HG02970 (cell line): ENCODE data around the gene GCNT3.

Experiments
- ATAC-seq: cut with Tn5 transposase; IDR thresholded peaks from one replicate; pipeline ENCODE4 v1.9.1; 2021; ENCODE audit warnings: mild to moderate bottlenecking, moderate library complexity, moderate number of reproducible peaks; ENCODE audit not compliant: unreplicated experiment, low FRiP score

GCNT3 gene, protein sequence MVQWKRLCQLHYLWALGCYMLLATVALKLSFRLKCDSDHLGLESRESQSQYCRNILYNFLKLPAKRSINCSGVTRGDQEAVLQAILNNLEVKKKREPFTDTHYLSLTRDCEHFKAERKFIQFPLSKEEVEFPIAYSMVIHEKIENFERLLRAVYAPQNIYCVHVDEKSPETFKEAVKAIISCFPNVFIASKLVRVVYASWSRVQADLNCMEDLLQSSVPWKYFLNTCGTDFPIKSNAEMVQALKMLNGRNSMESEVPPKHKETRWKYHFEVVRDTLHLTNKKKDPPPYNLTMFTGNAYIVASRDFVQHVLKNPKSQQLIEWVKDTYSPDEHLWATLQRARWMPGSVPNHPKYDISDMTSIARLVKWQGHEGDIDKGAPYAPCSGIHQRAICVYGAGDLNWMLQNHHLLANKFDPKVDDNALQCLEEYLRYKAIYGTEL

DNA sequence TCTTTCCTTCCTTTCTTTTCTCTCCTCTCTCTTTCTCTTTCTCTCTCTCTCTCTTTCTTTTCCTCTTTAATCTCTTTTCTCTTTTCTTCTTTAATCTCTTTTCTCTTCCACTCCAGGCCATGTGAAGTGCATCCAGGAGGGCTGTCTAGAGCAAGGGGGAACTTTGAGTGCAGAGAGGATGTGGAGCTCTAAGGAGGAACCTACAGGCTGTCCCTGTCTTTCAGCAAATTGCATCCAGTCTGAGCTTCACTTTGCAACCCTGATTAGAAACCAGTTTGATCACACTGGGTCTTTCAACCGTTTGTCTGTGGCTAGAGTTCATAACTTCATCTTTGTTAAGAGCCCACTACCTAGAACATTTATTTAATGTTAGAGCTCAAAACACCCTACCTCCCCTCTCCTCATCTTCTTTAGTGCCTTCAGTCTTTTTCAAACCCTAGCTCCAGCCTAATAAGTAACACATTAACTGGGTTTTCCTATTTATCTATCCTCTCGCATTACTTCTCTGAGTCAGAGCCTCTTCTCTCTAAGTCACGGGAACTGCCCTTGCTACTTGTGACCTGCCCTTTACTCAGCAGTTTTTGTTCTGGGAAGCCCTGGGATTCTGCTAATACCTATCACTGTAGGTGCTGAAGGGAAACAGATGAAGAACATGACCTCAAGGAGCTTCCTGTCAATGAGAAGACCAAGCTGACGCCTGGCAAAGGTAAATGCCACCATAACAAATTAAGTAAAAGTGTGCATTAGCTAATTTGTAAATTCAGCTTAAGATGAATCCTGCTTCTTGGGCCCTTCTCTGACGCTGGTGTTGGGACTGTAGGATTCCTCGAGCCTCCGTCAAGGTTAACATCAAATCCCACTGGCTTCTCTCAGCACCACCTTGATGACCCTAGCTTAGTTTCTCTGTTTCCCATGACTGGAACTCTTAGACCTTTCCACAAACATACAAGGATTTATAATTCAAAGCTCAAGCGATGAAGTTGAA lies at the start of gene GCNT3:
Gene GCNT3 (plus strand): TSS at position 508 of the 985 bp plus-strand sequence. CDS start 6,456 bp downstream, outside the sequence.
- no peak for ATAC-seq

GRCh38 chr15:59562448-59563186 lies 49.0 kb upstream of the GCNT3 start:
- ATAC-seq, result no peak

DNA sequence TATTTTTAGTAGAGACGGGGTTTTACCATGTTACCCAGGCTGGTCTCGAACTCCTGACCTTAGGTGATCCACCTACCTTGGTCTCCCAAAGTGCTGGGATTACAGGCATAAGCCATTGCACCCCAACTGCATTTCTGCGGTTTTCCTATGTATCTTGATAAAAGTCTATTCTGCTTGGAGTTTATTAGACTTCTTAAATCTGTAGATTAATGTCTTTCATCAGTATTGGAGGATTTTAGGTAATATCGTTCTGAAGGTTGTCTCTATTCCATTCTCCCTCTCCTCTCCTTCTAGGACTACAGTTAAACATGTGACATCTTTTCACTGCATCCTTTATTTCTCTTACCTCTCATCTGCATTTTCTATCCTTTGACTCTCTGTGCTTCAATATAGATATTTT lies 46.3 kb upstream of the GCNT3 start:
- no peak for ATAC-seq

DNA sequence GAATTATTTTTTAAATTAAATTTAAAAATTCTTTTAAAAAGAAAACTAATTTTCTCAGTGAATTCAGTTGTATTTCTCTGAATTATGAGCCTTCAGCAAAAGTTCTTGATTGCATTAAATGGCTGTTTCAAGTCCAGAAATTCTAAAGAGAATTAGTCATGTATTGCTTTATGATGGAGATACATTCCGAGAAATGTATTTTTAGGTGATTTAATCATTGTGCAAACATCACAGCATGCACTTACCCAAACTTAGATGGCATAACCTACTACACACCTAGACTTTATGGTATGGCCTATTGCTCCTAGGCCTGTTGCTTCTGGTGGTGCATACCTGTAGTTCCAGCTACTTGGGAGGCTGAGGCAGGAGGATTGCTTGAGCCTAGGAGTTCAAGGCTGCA lies 44.3 kb upstream of the GCNT3 start:
- ATAC-seq, result no peak

DNA sequence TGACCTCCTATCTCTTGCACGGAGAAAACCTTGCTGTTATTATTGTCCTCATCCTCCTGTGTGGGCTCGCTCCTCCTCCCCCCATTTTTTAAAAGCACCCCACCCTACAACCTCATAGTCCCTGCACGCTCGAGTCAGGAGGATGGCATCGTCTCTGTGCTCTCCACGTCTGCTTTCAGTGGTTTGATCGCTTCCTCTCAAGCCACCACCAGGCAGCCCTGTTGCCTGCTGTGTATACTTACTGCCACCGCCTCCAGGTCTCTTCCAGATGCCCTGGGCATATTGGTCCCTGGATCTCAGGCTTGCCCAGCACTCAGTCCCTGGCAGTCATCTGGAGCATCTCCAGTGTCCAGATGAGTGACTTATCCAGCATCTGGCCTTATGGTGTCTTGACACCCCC lies 42.1 kb upstream of the GCNT3 start:
- ATAC-seq, result no peak

DNA sequence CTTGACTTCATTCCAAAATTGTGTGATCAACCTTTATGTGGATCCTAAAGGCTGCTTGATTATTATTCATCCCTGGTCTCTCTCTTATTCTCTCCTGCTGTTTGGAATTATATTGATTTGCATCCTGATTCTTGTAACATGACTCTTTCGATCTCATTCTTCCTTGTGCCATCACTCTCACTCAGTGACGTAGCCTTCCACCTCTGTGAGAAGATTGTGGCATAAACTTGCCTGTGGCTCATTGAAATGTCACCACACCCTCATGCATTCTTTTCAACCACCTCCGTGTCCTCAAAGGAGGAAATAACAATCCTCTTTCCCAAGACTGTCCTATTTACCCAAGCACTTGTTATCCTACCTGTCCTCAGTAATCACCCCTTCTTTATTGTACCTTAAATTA lies 41.3 kb upstream of the GCNT3 start:
- ATAC-seq, result no peak

DNA sequence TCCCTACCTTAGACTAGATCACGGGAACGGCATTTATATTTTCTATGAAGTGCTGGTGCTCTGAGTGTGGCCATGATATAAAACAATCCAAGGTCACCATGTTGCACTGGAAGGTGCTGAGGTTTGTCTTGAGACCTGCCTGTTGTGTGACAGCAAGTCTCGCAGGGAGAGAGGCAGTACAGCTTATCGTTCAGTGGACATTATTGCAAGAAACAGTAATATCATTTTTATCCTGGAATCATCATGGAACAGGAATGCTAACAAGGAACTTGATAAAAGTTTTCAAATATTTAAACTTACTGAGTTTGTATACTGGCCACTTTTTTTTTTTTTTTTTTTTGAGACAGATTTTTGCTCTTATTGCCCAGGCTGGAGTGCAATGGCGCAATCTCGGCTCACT lies 40.0 kb upstream of the GCNT3 start:
- ATAC-seq, result no peak

DNA sequence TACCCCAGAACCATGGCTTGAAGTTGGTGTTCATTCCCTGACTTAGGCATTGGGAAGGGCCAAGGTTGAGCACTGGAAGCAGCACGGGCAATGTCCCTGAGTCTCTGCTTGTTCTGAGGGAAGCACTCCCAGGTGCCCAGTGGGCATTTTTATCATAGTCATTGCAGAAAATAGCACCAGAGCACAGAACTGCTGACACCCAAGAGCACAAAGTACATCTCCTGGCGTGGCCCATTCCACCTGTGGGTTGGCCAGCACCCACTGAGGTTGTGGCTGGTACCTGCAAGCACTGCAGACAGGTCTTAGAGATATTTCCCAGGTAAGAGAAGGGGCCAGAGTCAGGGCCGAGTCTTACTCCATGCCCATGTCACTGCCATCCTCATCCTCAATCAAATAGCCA lies 28.5 kb upstream of the GCNT3 start:
- no peak for ATAC-seq

- no peak for ATAC-seq
These were observed 24.3 kb upstream of the GCNT3 start for GRCh38 chr15:59587085-59587826.

- no peak for ATAC-seq
These were observed 21.6 kb upstream of the GCNT3 start for GRCh38 chr15:59590027-59590426.

DNA sequence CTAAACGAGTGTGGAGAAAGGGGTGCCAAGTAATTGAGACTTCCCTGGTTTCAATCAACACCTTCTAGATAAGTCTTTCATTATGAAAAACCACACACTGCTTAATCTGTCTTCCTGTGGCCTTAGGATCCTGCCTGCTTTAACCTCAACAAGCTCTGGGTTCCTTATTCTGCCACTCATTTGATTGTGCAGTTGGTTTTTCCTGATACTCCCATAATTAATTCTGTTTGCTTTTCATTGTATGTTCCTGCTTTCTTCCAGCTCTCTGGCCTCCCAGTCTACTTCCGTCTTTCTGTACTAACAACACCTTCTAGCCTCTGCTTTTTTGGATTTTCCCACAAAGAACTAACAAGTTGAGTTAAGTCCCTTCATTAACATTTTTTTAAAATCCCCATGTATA lies 20.2 kb upstream of the GCNT3 start:
- ATAC-seq, result no peak

- ATAC-seq, result no peak
These were observed 17.1 kb upstream of the GCNT3 start for GRCh38 chr15:59594493-59594942.

GRCh38 chr15:59594991-59595390 lies 16.6 kb upstream of the GCNT3 start:
- no peak for ATAC-seq

DNA sequence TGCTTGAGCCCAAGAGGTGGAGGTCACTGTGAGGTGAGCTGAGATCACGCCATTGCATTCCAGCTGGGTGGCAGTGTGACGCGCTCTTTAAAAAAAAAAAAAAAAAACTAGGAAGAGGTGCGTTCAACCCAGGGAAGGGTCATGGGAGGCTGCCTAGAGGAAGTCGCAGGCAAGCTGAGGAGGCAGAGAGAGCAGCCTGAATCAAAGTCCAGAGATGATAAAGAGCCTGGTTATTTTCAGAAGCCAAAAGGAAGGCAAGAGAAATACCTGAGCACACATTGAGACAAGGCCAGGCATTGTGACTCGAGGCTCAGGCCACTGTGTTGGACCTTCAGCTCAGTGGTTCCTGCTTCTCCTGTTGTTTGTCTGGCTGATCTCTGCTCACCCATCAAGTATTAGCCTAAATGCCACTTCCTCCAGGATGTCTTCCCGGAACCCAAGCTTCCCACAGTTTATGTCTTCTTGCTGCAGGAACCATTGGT lies 16.1 kb upstream of the GCNT3 start:
- no peak for ATAC-seq

DNA sequence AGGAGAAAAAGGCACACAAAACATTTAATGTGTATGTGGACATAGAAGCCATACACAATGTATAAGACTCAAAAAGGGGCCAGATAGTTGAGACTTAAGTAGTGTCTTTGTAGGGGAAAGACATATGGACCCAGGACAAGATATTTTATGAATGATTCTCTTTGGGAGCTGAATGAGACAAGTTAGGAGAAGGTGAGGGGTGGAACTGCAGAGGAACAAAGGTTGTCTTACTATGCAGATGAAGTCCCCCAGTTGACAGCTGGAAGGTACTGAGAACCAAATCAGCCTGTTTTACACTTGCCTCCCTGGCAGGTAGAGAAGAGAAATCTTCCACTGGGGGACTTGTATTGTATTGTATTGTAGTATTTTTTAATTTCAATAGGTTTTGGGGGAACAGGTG lies 14.9 kb upstream of the GCNT3 start:
- ATAC-seq, result no peak

- ATAC-seq, result no peak
These were observed 13.1 kb upstream of the GCNT3 start for GRCh38 chr15:59598461-59598860.

- ATAC-seq, result no peak
These were observed 5.6 kb upstream of the GCNT3 start for GRCh38 chr15:59605994-59606393.

DNA sequence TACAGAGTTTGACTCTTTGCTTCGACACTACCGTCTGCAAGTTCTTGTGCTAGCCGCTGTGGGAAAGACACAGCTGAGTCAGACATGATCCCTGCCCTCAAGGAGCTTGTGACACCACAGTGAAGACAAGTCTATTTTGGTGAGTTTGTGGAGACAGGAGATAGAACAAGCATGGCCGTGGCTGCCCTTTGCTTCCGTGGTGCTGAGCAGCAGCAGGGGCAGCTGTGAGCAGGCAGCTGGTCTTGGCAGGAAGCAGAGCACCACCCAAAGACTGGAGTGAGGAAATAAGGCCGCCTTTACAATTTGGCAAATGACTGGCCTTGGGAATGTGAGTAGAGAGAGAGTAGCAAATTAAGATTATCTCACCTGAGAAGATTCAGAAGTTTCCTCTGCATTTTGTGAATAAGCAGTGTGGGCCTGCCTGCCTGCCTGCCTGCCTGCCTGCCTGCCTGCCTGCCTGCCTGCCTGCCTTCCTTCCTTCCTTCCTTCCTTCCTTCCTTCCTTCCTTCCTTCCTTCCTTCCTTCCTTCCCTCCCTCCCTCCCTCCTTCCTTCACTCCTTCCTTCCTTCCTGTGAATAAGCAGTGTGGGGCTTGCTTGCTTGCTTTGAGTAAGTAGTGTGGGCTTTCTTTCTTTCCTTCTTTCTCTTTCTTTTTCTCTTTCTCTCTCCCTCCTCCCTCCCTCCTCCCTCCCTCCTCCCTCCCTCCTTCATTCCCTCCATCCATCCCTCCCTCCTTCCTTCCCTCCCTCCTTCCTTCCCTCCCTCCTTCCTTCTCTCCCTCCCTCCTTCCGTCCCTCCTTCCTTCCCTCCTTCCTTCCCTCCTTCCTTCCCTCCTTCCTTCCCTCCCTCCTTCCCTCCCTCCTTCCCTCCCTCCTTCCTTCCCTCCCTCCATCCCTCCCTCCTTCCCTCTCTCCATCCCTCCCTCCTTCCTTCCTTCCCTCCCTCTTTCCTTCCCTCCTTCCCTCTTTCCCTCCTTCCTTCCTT lies 1.6 kb upstream of the GCNT3 start:
- ATAC-seq, result no peak

- ATAC-seq, result no peak
These were observed 2.6 kb downstream of the GCNT3 start for GRCh38 chr15:59614153-59614552.
